Measurements from ENCODE around the gene DACH1.

Gene DACH1

GRCh38 chr13:71701741-71702140 is 165.3 kb downstream of the DACH1 start:
- no peak overlapping the region for H3K9ac ChIP-seq
- no peaks in the 10 kb centered on the region for H3K27me3 ChIP-seq (ENCODE audit: insufficient read depth, low read depth)
- no peak overlapping the region for H3K4me2 ChIP-seq
- H3K4me1 ChIP-seq (ENCODE audit: low read depth, poor library complexity, severe bottlenecking): no peaks in the 10 kb centered on the region
- H4K20me1 ChIP-seq (ENCODE audit: insufficient read depth): no peaks in the 10 kb centered on the region
- H3K27ac ChIP-seq: no peak overlapping the region
- H3K36me3 ChIP-seq (ENCODE audit: insufficient read depth): no peaks in the 10 kb centered on the region
- H3K79me2 ChIP-seq (ENCODE audit: insufficient read depth, low read depth): no peaks in the 10 kb centered on the region
- H3K4me3 ChIP-seq (IDR thresholded peaks at IDR 0.05; ENCODE audit: insufficient read depth, low read depth, low read length): no peak overlapping the region
- no peak overlapping the region for H2AFZ ChIP-seq (ENCODE audit: low read depth)
- no peak for TF ChIP-seq CTCF (conservative IDR thresholded peaks at IDR 0.05; ENCODE audit: low read depth, low read length)

GRCh38 chr13:71699342-71699741 is 167.7 kb downstream of the DACH1 start:
- Histone ChIP-seq H3K27me3 (ENCODE audit: insufficient read depth, low read depth) (no peaks in the 10 kb centered on the region), H3K4me3 (IDR thresholded peaks at IDR 0.05; ENCODE audit: insufficient read depth, low read depth, low read length) (no peak overlapping the region), H3K36me3 (ENCODE audit: insufficient read depth) (no peaks in the 10 kb centered on the region), H3K4me1 (ENCODE audit: low read depth, poor library complexity, severe bottlenecking) (no peaks in the 10 kb centered on the region), H3K4me2 (no peak overlapping the region), H2AFZ (ENCODE audit: low read depth) (no peak overlapping the region), H3K79me2 (ENCODE audit: insufficient read depth, low read depth) (no peaks in the 10 kb centered on the region), H3K27ac (no peak overlapping the region), H4K20me1 (ENCODE audit: insufficient read depth) (no peaks in the 10 kb centered on the region), H3K9ac (no peak overlapping the region)
- TF ChIP-seq CTCF (conservative IDR thresholded peaks at IDR 0.05; ENCODE audit: low read depth, low read length): no peak

GRCh38 chr13:71695662-71696061 is 171.3 kb downstream of the DACH1 start:
- no peaks in the 10 kb centered on the region for H4K20me1 ChIP-seq (ENCODE audit: insufficient read depth)
- H3K9ac ChIP-seq: no peak overlapping the region
- no peaks in the 10 kb centered on the region for H3K79me2 ChIP-seq (ENCODE audit: insufficient read depth, low read depth)
- H3K27me3 ChIP-seq (ENCODE audit: insufficient read depth, low read depth): no peaks in the 10 kb centered on the region
- TF ChIP-seq CTCF (conservative IDR thresholded peaks at IDR 0.05; ENCODE audit: low read depth, low read length): no peak
- no peak overlapping the region for H3K4me2 ChIP-seq
- no peaks in the 10 kb centered on the region for H3K4me1 ChIP-seq (ENCODE audit: low read depth, poor library complexity, severe bottlenecking)
- H3K4me3 ChIP-seq (IDR thresholded peaks at IDR 0.05; ENCODE audit: insufficient read depth, low read depth, low read length): no peak overlapping the region
- no peaks in the 10 kb centered on the region for H3K36me3 ChIP-seq (ENCODE audit: insufficient read depth)
- H2AFZ ChIP-seq (ENCODE audit: low read depth): no peak overlapping the region
- H3K27ac ChIP-seq: no peak overlapping the region

GRCh38 chr13:71685072-71685471 is 181.9 kb downstream of the DACH1 start:
- Histone ChIP-seq H3K79me2 (ENCODE audit: insufficient read depth, low read depth) (no peaks in the 10 kb centered on the region), H3K9ac (no peak overlapping the region), H2AFZ (ENCODE audit: low read depth) (no peak overlapping the region), H4K20me1 (ENCODE audit: insufficient read depth) (no peaks in the 10 kb centered on the region), H3K4me3 (IDR thresholded peaks at IDR 0.05; ENCODE audit: insufficient read depth, low read depth, low read length) (no peak overlapping the region), H3K27ac (no peak overlapping the region), H3K27me3 (ENCODE audit: insufficient read depth, low read depth) (no peaks in the 10 kb centered on the region), H3K4me1 (ENCODE audit: low read depth, poor library complexity, severe bottlenecking) (no peaks in the 10 kb centered on the region), H3K4me2 (no peak overlapping the region), H3K36me3 (ENCODE audit: insufficient read depth) (no peaks in the 10 kb centered on the region)
- no peak for TF ChIP-seq CTCF (conservative IDR thresholded peaks at IDR 0.05; ENCODE audit: low read depth, low read length)

Data from KMS-11 (cell line).